Activated CD4-positive, alpha-beta T cell treated with anti-CD3 and anti-CD28 coated beads, Interleukin-2, Interleukin-6, amounts not matched to agents 100 ng/mL and 50 ng/mL, durations not matched to agents 16 hours and 8 hours (primary cell): Measurements from ENCODE around the gene CDK12.
"Not testable (repeated sequence)": the region's sequence is repeated elsewhere in the genome, so short reads cannot be mapped to it uniquely, and the experiment has no call there.

Experiments
- DNase-seq: peaks from one replicate; pipeline ENCODE4 v3.0.0-alpha.2; 2020

Gene CDK12

DNA sequence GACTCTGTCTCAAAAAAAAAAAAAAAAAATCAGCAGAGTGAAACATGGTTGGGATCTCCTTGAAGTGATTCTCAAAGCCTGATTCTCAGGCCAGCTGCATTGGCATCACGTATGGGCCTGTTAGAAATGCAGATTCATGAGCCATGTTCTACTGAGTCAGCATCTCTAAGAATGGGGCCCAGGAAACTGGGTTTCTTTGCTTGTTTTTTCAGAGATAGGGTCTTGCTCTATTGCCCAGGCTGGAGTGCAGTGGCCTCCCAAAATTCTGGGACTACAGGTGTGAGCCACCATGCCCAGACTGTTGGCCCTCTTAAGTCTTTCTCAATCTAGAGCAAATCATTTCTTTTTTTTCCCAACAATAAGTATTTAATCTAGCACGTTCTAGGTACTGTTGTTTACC lies 47.7 kb downstream of the CDK12 start:
- no peak for DNase-seq

GRCh38 chr17:39513309-39513708 lies 52.0 kb downstream of the CDK12 start:
- DNase-seq: no peak

DNA sequence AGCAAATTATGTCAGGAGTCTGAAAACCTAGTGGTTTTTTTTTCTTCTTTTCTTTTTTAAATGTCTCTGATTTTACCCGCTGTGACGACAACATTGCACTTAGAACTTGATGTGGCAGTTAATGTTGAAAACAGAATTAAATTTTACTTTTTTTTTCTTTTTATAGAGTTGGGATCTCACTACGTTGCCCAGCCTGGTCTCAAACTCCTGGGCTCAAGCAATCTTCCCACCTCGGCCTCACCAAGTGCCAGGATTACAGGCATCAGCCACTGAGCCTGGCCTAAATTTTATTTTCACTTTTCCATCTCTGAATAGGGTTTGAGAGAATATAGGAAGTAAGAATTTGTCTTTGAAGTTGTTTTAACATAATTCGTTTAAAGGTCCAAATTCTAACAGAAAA lies 52.6 kb downstream of the CDK12 start:
- no peak for DNase-seq

DNA sequence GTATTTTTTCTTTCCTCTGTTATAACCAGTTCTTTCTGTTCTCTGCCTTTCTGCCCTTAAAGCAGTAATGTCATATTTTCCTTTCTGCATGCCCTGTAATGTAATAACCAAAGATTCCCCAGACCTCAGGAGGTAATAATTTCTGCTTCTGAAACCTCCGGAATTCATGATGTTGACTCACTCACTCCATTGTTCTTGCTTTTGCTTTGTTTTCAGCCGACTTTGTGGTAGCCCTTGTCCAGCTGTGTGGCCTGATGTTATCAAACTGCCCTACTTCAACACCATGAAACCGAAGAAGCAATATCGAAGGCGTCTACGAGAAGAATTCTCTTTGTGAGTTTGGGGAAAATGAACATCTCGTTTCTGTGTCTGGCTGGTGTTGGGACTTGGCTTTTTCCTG lies 55.9 kb downstream of the CDK12 start:
- no peak for DNase-seq

DNA sequence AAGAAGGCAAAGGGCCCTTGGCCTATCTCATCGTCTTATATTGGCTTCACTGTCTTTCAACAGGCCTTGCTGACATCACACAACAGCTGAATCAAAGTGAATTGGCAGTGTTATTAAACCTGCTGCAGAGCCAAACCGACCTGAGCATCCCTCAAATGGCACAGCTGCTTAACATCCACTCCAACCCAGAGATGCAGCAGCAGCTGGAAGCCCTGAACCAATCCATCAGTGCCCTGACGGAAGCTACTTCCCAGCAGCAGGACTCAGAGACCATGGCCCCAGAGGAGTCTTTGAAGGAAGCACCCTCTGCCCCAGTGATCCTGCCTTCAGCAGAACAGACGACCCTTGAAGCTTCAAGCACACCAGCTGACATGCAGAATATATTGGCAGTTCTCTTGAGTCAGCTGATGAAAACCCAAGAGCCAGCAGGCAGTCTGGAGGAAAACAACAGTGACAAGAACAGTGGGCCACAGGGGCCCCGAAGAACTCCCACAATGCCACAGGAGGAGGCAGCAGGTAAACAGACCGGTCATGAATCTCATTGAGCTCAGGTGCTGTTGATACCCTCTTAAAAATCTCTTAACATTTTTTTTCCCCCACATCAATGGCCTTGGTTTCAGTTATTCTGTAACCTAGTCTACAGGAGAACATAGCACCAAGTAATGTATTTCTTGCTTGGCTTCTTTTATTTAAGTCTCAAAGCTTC lies 64.7 kb downstream of the CDK12 start:
- DNase-seq: no peak

DNA sequence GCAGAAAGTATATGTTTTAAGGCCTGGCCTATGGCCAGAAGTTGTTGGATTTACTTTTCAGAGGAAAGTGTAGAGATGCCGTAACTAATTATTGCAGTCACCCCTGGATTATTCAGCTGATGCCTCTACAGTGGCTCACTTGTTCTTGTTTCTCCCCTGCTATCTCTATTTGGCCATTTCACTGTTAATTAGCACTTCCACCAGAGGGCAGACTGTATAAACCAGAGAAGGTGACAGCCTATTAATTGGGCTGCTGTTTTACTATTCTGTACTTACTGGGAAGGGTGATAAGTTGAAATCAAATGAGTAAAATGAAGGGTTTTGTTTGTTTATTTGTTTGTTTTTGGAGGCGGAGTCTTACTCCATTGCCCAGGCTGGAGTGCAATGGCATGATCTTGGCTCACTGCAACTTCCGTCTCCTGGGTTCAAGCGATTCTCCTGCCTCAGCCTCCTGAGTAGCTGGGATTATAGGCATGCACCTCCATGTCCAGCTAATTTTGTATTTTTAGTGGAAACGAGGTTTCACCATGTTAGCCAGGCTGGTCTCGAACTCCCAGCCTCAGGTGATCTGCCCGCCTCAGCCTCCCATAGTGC lies 66.0 kb downstream of the CDK12 start:
- peak; percentile 25 for DNase-seq

DNA sequence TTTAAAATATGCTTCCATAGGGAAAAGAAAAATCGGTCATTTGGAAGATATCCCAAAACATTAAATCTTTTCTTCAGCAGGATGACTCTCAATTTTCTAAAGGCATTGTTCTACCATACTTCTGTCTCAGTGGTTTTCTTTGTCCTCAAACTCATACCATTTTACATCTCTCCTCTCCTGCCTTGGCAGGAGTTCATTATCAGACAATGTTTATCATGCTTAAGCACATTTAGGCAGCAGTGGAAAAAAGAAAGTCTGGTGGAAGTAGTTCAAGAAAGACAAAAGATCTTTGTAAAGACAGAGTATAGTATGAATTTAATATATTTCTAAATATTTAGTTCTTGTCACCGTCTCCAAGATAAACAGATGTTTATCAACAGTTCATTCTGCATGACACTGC lies 68.2 kb downstream of the CDK12 start:
- DNase-seq: no peak

- DNase-seq: no peak
These were observed 69.2 kb downstream of the CDK12 start for GRCh38 chr17:39530513-39530912.

- no peak for DNase-seq
These were observed 70.0 kb downstream of the CDK12 start for GRCh38 chr17:39531252-39531651.

DNA sequence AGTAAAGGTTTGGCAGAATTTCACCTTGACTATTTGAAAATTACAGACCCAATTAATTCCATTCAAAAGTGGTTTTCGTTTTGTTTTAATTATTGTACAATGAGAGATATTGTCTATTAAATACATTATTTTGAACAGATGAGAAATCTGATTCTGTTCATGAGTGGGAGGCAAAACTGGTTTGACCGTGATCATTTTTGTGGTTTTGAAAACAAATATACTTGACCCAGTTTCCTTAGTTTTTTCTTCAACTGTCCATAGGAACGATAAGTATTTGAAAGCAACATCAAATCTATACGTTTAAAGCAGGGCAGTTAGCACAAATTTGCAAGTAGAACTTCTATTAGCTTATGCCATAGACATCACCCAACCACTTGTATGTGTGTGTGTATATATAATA lies 72.6 kb downstream of the CDK12 start:
- no peak for DNase-seq

DNA sequence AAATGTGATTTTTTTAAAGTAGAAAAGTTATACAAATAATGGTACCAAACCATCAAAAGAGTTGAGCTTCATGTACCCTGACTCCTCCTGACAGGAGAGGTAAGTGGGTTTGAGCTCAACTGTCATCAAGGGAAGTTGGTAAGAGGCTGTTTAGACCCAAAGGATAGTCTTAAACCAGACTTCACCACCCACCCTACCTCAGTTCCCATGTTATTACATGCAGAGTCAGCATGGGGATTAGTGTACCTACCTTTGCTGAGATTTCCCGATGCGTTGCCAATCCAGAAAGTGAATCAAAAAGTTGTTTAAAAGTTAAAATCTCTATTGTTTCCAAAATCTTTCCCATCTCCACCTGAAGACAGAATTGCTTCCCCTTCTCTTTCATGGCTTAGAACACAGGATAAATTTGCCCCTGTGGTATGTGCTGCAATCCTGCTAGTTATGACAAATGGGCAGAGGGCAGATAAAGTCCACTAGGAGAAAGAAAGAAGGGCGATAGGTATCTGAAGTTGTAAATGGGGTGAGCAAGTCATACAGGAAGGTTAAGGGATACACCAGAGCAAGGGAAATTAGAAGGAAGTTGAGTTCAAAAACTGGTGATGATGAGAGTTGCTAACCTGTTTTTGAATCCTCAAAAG lies 73.6 kb downstream of the CDK12 start:
- no peak for DNase-seq

GRCh38 chr17:39536468-39536867 lies 75.2 kb downstream of the CDK12 start:
- no peak for DNase-seq

- DNase-seq: not testable (repeated sequence)
These were observed 76.1 kb downstream of the CDK12 start for GRCh38 chr17:39537364-39537763.

DNA sequence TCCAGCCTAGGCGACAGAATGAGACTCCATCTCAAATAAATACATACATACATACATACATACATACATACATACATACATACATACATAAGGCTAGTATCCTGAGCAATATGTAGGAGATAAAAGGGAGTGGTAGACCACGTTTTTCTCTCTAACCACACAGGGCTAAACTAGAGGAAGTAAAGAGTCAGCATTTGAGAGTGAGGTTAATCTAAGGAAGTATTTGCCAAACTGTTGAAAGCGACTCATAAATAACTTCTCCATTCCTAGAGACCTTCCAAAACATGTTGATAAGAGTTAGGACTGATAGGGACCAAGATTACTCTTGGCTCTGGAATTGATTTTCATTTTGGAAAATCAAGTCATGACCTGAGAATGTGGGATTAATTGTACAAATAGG lies 77.6 kb downstream of the CDK12 start:
- peak; percentile 5 for DNase-seq

- DNase-seq: no peak
These were observed 79.3 kb downstream of the CDK12 start for GRCh38 chr17:39540611-39541010.

- no peak for DNase-seq
These were observed 80.4 kb downstream of the CDK12 start for GRCh38 chr17:39541652-39542051.

DNA sequence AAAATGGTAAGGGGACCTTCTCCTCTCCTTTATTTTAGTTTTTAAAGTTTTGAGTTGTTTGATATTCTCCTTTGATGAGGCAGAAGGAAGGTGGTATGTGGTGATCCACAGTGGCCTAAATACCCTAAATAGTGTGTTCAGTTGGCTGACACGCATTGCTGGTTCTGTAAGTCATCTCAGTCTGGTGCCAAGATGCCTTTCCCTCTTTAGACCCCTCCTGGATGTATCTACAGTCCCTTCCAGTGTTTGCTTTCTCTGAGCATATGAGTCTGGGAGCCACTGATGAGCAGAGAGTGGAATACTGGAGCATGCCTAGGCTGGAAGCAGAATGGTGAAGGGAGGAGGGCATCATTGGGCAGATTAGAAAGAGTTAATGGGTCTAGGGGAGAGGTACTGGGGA lies 81.9 kb downstream of the CDK12 start:
- DNase-seq: no peak

- no peak for DNase-seq
These were observed 82.4 kb downstream of the CDK12 start for GRCh38 chr17:39543664-39544063.

- not testable (repeated sequence) for DNase-seq
These were observed 83.1 kb downstream of the CDK12 start for GRCh38 chr17:39544361-39544760.

DNA sequence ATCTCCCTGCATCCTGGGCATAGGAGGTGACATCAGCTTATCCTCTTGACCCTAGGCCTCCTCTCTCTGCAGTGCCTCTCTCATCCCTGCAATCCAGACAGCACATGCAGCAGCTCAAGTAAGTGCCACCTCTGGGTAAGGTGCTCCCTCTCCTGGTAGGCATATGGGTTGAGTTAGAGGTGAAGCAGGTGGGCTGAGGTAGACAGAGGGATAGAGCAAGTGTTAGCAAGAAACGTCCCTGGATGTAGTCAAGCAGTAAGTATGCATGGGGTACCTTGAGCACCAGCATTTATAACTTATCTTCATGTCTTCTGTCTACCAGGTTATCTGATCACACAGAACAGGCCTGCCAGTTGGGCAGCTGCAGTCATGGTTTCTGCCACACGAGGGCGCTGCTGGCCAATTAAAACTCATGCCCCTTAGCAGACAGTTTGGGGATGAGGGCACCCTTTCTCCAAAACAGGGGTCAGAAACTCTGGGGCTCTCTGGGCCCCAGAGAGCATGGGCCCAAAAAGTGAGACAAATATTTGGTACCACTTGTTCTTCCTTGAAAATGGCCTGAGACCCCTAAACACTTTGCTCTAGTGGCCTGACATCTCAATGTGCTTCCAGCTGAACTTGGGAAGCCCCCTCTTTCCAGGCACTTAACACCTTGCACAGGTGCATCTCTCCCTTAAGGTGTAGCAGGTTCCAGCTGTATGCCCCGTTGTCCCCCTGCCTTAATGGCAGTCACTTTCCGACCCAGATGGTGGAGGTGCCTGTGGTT lies 86.6 kb downstream of the CDK12 start:
- DNase-seq: peak; percentile 81

DNA sequence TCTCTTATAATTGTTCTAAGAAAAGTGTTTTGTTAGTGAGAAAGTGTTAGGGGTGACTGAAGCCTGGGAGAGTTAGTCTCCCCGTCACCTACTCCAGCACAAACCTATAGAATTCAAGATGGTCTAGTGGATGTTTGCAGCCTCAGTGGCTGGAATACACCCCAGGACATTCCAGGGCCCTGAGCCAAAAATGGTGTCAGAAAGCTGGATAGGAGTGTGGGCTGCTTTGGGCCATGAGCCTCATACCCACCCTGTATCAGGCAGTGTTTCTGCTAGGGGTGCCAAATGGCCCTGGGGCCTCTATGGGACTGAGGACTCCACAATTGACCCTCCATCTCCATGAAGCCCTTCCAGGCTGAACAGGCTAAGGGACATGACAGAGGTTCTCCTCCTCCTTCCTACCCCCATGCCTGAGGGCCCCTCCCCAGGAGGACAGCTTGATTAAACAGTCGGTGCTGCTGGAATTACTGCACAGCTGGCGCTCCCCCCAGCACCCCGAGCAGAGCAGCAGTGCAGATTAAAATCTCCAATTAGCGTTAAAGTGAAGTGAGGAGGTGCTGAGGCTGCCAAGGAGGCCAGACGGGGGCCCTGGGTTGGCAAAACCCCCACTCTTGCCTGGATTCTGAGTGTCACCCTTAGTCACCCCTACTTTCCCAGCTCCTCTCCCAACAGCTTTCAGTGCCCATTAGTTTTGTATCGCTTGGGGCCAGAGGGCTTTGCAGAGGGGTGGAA lies 87.4 kb downstream of the CDK12 start:
- DNase-seq: no peak

GRCh38 chr17:39549747-39550573 lies 88.7 kb downstream of the CDK12 start:
- no peak for DNase-seq
